ENCODE data around the gene TASP1. TPM values are rescaled to one million over a fixed set of nuclear protein-coding genes. Genes with fewer than 3 reads are reported as not detected.

Gene TASP1
- total RNA-seq, 6 experiments from 2014 or later: 5.2 to 6.4 (median 6.0) TPM

DNA sequence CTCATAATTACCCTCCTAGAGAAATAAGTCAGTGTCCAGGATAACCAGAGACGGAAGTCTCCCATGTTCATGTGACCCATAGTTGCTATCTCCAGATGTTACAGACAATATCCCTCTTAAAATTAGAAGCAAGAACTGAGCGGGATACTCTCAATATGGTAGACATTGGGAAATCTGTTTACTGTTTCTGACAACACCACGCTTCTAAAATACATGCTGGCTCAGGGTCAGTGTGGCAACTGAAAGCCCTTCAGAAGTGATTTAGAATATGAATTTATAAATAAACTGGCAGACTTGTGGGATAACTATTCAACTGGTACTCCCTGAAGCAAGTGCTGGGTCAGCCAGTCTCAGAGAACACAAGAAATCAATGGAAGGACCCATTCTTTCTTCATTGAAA is 108.6 kb downstream of the TASP1 start:
- peaks cover 26% of the 10 kb centered on the region for H3K4me1 Mint-ChIP-seq (ENCODE audit: low read depth)
- H3K27me3 Mint-ChIP-seq (ENCODE audit: insufficient read depth): no peaks in the 10 kb centered on the region; the same call in 1 of the 2 replicates
- TF ChIP-seq, protein P1, sequence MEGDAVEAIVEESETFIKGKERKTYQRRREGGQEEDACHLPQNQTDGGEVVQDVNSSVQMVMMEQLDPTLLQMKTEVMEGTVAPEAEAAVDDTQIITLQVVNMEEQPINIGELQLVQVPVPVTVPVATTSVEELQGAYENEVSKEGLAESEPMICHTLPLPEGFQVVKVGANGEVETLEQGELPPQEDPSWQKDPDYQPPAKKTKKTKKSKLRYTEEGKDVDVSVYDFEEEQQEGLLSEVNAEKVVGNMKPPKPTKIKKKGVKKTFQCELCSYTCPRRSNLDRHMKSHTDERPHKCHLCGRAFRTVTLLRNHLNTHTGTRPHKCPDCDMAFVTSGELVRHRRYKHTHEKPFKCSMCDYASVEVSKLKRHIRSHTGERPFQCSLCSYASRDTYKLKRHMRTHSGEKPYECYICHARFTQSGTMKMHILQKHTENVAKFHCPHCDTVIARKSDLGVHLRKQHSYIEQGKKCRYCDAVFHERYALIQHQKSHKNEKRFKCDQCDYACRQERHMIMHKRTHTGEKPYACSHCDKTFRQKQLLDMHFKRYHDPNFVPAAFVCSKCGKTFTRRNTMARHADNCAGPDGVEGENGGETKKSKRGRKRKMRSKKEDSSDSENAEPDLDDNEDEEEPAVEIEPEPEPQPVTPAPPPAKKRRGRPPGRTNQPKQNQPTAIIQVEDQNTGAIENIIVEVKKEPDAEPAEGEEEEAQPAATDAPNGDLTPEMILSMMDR (IDR thresholded peaks at IDR 0.05): no peak
- H3K27ac Mint-ChIP-seq: no peak overlapping the region
- H3K4me3 Mint-ChIP-seq: no peak overlapping the region
- H3K9me3 Mint-ChIP-seq: no peaks in the 10 kb centered on the region
- H3K36me3 Mint-ChIP-seq (ENCODE audit: low read depth): peaks cover 19% of the 10 kb centered on the region
- no peak for DNase-seq

DNA sequence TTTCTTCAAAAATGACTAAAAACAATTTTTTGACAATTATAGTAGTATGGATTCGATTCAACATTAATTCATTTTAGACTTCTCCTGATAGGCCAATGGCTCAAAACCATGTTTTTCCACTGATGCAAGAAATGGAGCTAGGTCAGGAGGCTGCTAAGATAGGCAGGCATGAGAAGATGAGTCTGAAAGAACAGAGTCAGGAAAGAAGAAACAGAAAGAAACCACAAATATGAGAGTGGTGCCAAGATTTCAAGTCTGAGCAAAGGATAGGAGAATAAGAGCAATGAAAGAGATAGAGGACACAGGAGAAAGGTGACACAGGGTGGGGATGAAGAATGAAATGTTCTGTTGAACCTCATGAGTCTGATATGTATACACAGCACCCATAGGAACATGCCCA is 112.2 kb downstream of the TASP1 start:
- TF ChIP-seq, protein P1 (IDR thresholded peaks at IDR 0.05): no peak
- Mint-ChIP-seq H3K27ac (peak overlapping the region; percentile 49), H3K36me3 (ENCODE audit: low read depth) (peaks cover 30% of the 10 kb centered on the region), H3K4me1 (ENCODE audit: low read depth) (peaks cover 56% of the 10 kb centered on the region), H3K27me3 (ENCODE audit: insufficient read depth) (no peaks in the 10 kb centered on the region), H3K4me3 (0 out of 2 replicates have a peak overlapping the region, but pooled peaks have one; percentile 0), H3K9me3 (no peaks in the 10 kb centered on the region)
- DNase-seq: no peak

DNA sequence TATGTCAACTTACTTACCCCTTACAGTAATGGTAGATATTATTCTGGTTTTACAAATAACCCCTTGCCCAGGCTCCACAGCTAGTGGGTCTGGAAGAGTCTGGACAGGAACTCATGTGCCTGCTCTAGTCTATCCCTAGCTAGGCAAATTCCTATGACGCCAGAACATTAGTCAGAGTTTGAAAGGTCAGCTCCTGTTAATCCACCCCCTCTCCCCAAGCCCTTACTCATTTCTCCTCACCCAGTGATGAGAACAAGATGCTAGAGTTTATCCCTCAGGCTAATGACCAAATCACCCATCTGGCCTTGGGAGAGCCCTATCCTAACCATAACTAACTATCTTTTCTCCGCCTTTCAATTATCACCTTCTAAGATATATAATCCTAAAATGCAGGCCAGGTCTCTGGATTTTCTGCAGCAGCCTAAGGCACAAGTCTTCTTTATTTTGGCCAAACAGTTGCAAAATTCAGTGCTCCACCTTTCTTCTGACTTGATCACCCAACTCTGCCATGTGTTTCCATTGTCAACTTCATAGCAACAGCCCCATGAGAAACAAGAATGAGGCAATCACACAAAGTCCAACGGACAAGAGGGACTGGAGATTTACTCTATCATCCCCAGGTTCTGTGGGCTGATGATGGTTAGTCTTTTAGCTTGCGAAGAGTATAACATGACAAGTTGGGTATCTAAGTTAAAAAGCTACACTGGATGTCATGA is 113.3 kb downstream of the TASP1 start:
- peaks cover 56% of the 10 kb centered on the region for H3K4me1 Mint-ChIP-seq (ENCODE audit: low read depth)
- H3K27me3 Mint-ChIP-seq (ENCODE audit: insufficient read depth): no peaks in the 10 kb centered on the region
- H3K9me3 Mint-ChIP-seq: no peaks in the 10 kb centered on the region
- peaks cover 30% of the 10 kb centered on the region for H3K36me3 Mint-ChIP-seq (ENCODE audit: low read depth)
- TF ChIP-seq, protein P1 (IDR thresholded peaks at IDR 0.05): no peak
- H3K4me3 Mint-ChIP-seq: peak overlapping the region; percentile 11
- peak; percentile 95 for DNase-seq
- H3K27ac Mint-ChIP-seq: peak overlapping the region; percentile 97

DNA sequence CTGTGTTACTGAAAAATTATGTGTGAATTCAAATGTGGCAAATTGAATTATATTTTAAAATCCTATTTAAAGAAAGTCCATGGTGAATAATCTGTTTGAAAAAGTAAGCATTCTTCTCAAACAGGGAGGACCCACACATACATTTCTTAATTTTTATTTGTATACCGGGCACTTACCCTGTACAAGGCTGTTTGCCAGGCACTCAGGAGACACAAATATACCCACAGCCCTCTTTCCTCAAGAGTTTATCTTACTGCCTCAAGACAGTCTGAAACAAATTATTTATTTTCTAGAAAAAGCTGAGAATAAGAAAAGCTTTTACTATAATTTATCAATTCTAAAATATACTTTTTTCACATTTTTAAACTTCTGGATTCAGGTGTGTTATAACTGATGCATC is 114.4 kb downstream of the TASP1 start:
- TF ChIP-seq, protein P1 (IDR thresholded peaks at IDR 0.05): no peak
- H3K36me3 Mint-ChIP-seq (ENCODE audit: low read depth): peaks cover 34% of the 10 kb centered on the region
- no peaks in the 10 kb centered on the region for H3K9me3 Mint-ChIP-seq
- H3K4me1 Mint-ChIP-seq (ENCODE audit: low read depth): peaks cover 56% of the 10 kb centered on the region
- no peak for DNase-seq
- no peaks in the 10 kb centered on the region for H3K27me3 Mint-ChIP-seq (ENCODE audit: insufficient read depth)
- H3K27ac Mint-ChIP-seq: peak overlapping the region; percentile 97
- peak overlapping the region; percentile 11; the same call in 1 of the 2 replicates for H3K4me3 Mint-ChIP-seq

DNA sequence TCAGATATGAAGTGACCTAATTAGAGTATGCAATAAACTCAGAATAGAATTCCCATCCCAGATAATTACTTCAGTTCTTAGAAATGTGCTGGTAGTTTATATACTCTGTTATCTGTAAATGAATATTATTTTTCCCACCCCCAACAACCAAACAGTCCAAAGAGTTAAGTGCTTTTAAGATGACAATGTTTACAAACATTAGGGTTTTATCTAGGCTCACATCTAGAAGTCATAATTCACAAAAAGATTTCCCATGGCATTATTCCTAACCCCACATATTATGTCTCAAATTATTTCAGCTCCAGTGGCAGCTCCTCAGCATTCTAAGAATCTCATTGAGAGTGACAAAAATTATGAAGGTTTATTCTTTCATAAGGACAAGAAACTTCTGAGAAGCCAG is 120.9 kb downstream of the TASP1 start:
- no peak for DNase-seq
- Mint-ChIP-seq H3K36me3 (ENCODE audit: low read depth) (peaks cover 21% of the 10 kb centered on the region), H3K4me1 (ENCODE audit: low read depth) (peaks cover 32% of the 10 kb centered on the region), H3K9me3 (no peaks in the 10 kb centered on the region), H3K4me3 (no peak overlapping the region), H3K27me3 (ENCODE audit: insufficient read depth) (no peaks in the 10 kb centered on the region), H3K27ac (no peak overlapping the region)
- TF ChIP-seq, protein P1 (IDR thresholded peaks at IDR 0.05): no peak
